Iris pigment epithelial cell (primary cell): ENCODE data around the gene MVB12B.

Experiments
- DNase-seq: peaks from one replicate; pipeline ENCODE4 v3.0.0-alpha.2; 2011; ENCODE audit warnings: low read depth

The MVB12B gene

DNA sequence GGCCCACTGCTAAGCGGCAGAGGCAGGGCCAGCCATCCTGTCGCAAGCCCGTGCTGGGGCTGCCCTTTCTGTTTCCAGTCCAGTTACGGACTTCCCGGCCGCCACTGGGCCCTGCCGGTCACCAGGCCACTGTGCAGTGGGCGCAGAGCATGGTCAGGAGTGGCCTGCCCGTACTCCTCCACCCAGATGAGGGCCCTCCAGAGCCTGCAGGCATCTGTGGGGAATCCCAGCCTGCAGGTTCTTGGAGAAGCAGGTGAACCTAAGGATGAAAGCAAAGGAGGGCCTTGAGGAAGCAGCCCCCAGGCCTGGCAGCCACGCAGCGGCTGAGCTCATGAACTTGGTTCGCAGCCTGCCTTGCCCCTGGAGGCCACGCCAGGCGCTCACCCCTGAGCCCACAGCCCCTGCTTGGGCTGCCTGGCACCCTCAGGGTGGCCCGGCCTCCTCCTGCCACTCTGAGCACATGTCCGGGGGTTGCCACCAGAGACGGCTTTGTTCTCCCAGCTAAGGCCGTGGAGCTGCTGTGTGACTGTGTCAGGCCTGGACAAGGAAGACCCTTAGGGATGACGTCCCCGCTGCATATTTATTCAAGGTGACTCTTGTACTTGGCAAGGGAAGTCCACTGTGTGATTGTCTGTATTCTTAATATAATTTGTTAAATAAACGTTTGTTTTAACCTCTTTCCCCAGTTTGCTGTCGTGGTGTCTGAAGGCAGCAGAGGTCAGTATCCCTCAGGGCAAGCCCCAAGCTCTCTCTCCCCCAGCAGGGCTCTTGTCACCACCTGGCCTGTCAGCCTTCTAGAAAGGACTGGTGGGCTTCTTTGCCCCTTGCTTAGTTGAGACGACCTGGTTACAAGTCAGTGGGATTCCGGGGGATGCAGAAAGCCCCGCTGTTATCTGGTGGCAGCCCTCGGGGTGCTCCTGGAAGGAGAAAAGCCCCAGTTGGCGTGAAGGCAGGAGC, 180.0 kb downstream of the MVB12B start:
- no peak for DNase-seq

DNA sequence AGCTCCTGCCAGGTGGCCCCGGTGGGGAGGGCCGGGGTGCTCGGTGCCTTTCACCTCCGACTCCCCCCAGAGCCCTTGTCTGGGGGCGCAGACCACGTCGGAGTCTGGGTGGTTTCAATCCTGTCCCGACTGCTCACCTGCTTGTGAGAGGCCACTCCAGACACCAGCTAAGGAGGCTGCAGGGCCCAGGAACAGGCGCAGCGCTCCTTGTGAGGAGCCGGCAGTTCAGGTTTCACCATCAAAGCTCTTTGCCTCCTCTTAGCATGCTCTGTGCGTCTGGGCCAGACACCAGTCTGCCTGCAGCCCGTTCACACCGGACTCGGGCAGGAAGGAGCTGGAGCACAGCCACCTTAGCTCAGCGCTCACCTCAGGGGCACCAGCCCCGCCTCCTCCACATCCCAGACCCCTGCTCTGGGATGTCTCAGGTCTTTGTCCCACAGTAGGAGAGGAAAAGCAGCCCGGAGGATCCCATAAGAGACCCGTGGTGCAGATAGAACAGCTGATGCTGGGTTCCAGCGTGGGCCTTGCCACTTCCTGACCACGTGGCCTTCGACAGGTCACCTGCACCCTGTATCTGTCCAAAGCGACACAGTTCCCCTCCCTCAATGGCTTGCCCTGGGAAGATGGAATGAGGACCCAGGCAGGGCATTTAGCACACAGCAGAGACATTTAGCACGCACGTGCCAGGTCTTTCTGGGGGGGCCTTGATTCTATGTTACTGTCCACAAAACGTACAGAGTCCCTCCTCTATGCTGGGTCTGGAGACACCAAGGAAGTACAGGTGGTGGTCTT, 180.9 kb downstream of the MVB12B start:
- DNase-seq: no peak

DNA sequence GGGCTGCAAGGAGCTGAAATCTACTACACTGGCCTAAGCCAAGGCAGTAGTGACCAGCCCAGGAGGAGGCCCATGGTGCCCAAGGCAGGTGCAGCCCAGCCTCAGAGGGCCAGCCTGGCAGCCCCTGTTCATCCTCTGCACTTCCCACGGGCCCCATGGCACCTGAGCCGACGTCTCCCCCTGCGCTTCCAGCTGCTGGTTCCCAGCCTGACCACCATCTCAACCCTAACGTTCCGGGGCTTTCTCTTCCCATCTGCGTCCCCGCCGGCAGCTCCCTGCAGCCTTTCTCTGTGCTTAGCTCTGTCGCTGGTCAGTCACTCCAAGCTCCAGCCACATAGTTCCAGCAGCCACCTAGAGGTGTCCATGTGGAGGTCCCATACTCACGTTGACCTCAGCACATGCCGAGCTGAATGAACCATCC, 181.6 kb downstream of the MVB12B start:
- no peak for DNase-seq

DNA sequence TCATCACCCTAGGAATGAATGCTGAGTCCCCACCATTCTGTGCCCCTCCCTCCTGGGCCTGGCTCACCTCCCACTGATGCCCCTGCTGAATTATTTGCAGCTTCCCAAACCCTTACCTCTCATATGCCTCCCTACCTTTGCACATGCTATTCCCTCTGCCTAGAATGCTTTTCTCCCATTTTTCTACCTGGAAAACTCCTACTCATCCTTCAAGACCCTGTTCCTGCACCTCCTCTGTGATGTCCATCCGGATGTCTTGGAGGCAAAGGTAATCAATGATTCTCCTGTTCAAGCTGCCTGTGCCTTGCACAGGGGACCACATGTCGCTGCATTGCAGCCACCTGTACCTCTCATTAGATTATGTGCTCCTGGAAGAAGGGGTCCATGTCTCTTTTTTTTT, 182.3 kb downstream of the MVB12B start:
- no peak for DNase-seq

GRCh38 chr9:126509718-126510117, 183.1 kb downstream of the MVB12B start:
- DNase-seq: no peak

DNA sequence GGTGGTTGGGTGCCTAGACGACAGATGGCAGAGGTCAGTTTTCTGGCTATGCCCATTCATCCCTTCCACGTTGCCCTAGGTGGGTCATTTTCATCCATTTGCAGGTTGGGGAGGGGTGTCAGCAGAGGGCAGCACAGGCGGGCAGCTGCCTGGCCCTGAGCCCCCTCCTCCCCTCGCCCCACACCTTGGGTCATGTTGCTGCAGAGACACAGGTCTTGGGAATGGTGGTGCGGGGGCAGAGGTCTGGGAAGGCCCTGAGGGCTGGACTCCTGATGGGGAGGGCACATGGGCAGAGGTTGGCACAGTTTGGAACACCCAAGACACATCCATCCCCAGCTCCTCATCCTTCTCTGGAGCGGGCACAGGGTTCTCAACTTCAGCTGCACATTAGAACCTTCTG, 183.9 kb downstream of the MVB12B start:
- DNase-seq: no peak

GRCh38 chr9:126511411-126511810, 184.8 kb downstream of the MVB12B start:
- no peak for DNase-seq

- DNase-seq: no peak
Measured at GRCh38 chr9:126513159-126514036, 186.8 kb downstream of the MVB12B start.

- DNase-seq: peak; percentile 40
Measured at GRCh38 chr9:126514037-126514821, 187.6 kb downstream of the MVB12B start.

DNA sequence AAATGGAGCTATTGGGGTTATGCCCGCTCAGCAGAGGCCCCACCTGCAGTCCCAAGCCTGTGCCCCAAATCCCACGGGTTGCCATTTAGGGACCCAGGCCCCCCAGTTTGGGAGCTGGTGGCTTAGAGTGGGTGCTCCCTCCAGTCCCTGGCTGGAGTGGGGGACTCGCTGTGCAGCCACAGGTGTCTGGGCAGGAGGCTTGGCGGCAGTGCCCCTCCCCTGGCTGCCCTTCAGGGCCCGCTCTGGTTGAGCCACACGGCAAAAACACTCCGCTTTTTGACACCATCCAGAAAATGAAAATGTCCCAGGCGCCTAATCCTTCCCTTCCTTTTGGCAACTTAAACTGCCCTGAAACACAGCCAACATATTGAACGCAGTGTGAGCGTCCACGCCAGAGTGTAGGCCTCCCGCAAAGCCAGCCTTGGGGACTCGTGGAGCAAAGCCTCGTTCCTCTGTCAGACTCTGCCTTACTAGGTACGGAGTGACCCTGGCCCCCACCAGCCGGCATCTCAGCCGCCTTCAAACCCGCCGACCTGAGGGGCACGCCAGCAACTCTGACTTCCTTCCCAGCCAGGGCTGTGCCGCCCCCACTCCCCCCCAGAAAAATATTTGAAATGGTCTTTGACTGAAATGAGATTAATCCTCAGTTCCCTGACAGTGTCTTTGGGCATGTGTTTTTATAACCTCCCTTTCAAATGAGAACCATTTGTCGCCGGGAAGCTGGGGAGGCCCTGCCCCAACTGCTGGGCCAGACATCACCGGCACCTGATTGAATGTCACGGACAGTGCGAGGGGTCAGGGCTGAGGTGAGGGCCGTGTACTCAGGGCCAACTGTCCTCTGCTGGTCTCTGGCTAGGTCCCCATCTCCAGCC, 188.6 kb downstream of the MVB12B start:
- no peak for DNase-seq

GRCh38 chr9:126515873-126516505, 189.4 kb downstream of the MVB12B start:
- no peak for DNase-seq

DNA sequence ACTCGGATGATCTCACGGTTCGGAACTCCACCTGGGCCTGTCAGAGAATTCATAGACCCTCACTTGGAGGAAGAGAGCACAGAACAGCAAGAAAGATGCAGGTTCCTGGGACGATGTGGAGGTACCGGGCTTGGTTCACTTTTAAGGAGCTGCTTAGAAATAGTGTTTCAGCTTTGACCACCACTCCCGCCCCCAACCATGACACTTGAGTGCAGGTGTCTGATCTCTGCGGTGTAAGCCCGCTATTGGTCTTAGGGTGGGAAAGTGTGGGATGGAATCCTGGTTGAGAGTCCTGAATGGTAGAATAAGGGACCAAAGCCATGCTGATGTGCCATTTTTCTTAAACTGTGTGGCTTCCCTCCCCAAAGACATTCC, 189.9 kb downstream of the MVB12B start:
- DNase-seq: no peak

DNA sequence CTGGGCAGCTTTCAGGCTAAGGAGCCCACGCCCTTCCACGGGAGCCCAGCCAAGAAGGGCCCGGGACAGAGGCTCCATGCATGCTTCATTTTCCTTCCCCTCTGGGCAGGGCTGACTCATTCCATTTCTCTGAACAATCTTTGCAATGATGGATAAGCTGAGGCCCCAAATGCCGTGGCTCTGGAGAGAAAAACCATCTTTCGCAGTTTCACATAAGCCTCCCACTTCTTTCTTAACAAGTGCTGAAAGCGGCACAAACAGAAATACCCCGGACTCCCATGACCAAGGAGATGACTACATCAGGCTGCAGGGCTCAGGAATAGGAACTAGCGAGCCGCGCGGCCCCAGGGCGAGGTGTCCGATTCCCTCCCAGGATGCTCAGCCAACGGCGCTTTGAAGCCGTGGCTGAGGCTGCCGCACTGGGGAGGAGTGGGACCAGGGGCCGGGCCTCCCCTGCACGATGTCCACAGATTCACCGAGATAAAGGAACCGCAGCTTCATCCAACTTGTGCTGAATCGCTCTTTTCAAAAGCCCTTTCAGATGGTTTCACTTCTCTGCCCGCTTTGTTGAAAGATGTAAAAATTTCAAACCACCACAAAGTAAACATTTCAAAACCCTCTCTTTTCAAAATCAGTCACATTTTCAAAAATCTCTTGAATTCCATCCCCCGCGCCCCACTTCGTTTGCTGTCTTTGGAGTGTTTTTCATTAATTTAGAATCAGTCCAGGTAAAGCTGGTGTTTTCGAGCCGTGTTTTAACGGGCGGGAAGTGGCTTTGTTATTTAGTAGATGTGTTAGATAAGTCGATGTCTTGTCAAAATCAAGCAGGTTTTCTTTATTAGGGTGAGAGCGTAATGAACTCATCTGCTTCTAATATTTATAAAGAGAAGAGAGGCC, 190.6 kb downstream of the MVB12B start:
- peak; percentile 83 for DNase-seq

- DNase-seq: no peak
Measured at GRCh38 chr9:126517833-126518356, 191.3 kb downstream of the MVB12B start.

- DNase-seq: no peak
Measured at GRCh38 chr9:126518763-126519162, 192.1 kb downstream of the MVB12B start.

DNA sequence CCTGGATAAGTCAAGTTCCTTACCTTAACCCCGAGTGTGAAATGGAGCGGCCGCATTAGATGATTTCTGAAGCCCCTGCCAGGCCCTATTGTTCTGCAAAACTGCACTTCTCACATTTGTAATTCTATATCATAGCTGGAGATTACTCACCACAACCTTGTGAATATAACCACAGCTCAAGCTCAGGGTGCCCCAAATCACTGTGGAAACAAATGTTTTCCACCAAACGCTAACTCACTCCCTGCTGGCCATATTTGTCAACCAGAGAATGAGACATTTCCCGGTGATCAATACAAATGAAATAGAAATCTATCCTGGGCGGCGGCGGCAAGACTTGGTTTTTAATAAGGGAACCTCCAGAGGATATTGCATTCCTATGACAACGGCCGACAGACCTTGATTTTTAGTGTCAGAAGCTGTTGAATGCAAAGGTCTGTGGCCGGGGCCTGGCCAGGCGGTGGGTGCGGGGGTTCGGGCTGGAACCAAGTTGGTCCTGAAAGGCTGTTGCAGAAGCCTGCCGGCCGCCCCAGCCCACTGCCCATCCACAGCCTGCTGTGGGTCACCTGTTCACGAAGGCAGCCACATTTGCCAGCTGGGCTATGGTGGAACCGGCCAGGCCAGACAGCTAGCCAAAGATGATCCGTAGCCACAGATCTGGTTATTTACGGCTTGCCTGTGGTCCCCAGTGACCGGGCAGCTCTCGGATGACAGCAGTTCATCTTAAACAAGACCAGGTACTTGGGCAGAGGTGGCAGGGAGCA, 193.2 kb downstream of the MVB12B start:
- DNase-seq: no peak

- DNase-seq: no peak
Measured at GRCh38 chr9:126520453-126520852, 193.8 kb downstream of the MVB12B start.

- DNase-seq: no peak
Measured at GRCh38 chr9:126521089-126521488, 194.5 kb downstream of the MVB12B start.
